ENCODE measurements around the gene LZTR1.
"Not testable (repeated sequence)": the region's sequence is repeated elsewhere in the genome, so short reads cannot be mapped to it uniquely, and the experiment has no call there.

LZTR1 gene

DNA sequence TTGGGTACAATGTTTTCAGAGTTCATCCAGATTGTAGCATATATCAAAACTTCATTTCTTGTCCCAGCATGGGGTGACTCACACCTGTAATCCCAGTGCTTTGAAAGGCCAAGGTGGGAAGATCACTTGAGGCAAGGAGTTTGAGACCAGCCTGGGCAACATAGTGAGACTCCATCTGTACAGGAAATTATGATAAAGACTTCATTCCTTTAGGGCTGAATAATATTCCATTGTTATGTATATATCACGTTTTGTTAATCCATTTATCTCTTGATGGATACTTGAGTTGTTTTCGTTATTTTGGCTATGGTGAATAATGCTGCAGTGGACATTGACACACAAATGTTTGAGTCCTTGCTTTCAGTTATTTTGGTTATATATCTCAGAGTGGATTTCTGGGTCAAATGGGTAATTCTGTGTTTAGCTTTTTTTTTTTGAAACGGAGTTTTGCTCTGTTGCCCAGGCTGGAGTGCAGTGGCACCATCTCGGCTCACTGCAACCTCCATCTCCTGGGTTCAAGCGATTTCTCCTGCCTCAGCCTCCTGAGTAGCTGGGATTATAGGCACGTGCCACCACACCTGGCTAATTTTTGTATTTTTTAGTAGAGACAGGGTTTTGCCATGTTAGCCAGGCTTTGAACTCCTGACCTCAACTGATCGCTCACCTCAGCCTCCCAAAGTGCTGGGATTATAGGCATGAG, 39.7 kb upstream of the LZTR1 start:
- peaks cover 35% of the 10 kb centered on the region for H3K36me3 ChIP-seq (ENCODE audit: control insufficient read depth, insufficient read depth, low read length)

DNA sequence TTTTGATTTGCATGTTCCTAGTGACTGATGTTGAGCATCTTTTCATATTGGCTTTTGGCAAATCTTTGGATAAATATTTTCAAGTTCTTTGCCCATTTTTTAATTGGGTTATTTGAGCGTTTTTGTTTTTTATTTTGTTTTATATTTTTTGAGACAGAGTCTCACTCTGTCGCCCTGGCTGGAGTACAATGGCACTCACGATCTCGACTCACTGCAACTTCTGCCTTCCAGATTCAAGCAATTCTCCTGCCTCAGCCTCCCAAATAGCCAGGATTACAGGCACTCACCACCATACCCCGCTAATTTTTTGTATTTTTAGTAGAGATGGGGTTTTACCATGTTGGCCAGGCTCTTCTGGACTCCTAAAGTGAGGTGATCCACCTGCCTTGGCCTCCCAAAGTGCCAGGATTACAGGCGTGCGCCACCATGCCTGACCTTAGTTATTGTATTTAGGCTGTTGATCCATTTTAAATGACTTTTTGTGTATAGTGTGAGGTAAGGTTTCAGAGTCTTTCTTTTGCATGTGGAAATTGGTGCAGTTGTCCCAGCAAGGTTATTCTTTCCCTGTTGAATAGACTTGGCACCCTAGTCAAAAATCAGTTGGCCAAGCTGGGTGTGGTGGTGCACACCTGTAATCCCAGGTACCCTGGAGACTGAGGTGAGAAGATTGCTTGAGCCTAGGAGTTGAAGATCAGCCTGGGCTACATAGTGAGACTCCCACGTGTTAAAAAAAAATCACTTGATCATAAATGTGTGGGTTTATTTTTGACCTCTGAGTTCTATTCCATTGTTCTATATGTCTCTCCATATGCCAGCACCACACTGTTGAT, 38.8 kb upstream of the LZTR1 start:
- Histone ChIP-seq H3K9me3 (ENCODE audit: control insufficient read depth, insufficient read depth, low read depth, low read length) (no peaks in the 10 kb centered on the region), H3K4me1 (ENCODE audit: control insufficient read depth, insufficient read depth, low read length) (0 out of 2 replicates have a peak, but pooled peaks cover 2% of the 10 kb centered on the region), H3K9ac (ENCODE audit: low read length) (no peak overlapping the region), H3K36me3 (ENCODE audit: control insufficient read depth, insufficient read depth, low read length) (peaks cover 36% of the 10 kb centered on the region), H3K4me3 (ENCODE audit: low read depth, low read length) (no peak overlapping the region), H3K27ac (ENCODE audit: low read depth, low read length) (no peak overlapping the region), H3K27me3 (ENCODE audit: control insufficient read depth, insufficient read depth, low read length) (no peaks in the 10 kb centered on the region)

More for the DNA sequence above, 39.7 kb upstream of the LZTR1 start:
- H3K4me3 ChIP-seq (ENCODE audit: low read depth, low read length); H3K9me3 ChIP-seq (ENCODE audit: control insufficient read depth, insufficient read depth, low read depth, low read length); H3K27me3 ChIP-seq (ENCODE audit: control insufficient read depth, insufficient read depth, low read length); H3K27ac ChIP-seq (ENCODE audit: low read depth, low read length); H3K4me1 ChIP-seq (ENCODE audit: control insufficient read depth, insufficient read depth, low read length); H3K9ac ChIP-seq (ENCODE audit: low read length): not testable (repeated sequence)

DNA sequence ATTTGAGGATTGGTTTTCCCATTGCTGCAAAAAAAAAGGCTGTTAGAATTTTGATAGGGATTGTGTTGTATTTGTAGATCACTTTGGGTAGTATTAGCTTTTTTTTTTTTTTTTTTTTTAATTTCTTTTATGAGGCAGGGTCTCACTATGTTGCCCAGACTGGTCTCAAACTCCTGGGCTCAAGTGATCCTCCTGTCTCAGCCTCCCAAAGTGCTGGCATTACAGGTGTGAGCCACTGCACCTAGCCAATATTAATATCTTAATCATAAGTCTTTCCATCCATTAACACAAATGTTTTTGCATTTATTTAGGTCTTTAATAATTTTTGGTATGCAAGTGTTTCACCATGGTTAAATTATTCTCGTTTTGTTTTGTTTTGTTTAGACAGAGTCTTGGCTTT, 38.1 kb upstream of the LZTR1 start:
- H3K4me3 ChIP-seq (ENCODE audit: low read depth, low read length), result no peak overlapping the region
- peaks cover 39% of the 10 kb centered on the region for H3K36me3 ChIP-seq (ENCODE audit: control insufficient read depth, insufficient read depth, low read length)
- no peaks in the 10 kb centered on the region for H3K9me3 ChIP-seq (ENCODE audit: control insufficient read depth, insufficient read depth, low read depth, low read length)
- H3K9ac ChIP-seq (ENCODE audit: low read length), result no peak overlapping the region
- H3K27me3 ChIP-seq (ENCODE audit: control insufficient read depth, insufficient read depth, low read length), result no peaks in the 10 kb centered on the region
- H3K4me1 ChIP-seq (ENCODE audit: control insufficient read depth, insufficient read depth, low read length), result 0 out of 2 replicates have a peak, but pooled peaks cover 2% of the 10 kb centered on the region
- H3K27ac ChIP-seq (ENCODE audit: low read depth, low read length), result no peak overlapping the region

DNA sequence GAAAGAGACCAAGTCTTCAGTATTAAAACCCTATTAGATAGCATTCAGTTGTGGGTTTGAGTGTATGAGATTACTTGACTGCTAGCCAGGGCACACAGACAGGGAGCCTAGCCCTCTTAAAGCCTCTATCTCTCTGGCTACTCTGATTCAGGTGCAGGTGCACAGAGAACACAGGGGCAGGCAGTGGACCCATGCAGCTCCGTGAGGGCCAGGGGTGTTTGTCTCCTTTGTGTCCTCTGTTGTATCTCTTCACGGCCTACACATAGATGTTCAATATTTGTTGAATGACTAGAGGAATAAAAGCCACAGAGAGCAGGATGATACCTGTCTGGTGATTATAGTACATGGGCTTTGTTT, 36.5 kb upstream of the LZTR1 start:
- Histone ChIP-seq H3K27me3 (ENCODE audit: control insufficient read depth, insufficient read depth, low read length) (no peaks in the 10 kb centered on the region), H3K9ac (ENCODE audit: low read length) (no peak overlapping the region), H3K27ac (ENCODE audit: low read depth, low read length) (no peak overlapping the region), H3K4me3 (ENCODE audit: low read depth, low read length) (no peak overlapping the region), H3K4me1 (ENCODE audit: control insufficient read depth, insufficient read depth, low read length) (peaks cover 2% of the 10 kb centered on the region; the same call in 1 of the 2 replicates), H3K36me3 (ENCODE audit: control insufficient read depth, insufficient read depth, low read length) (peaks cover 48% of the 10 kb centered on the region), H3K9me3 (ENCODE audit: control insufficient read depth, insufficient read depth, low read depth, low read length) (no peaks in the 10 kb centered on the region)

DNA sequence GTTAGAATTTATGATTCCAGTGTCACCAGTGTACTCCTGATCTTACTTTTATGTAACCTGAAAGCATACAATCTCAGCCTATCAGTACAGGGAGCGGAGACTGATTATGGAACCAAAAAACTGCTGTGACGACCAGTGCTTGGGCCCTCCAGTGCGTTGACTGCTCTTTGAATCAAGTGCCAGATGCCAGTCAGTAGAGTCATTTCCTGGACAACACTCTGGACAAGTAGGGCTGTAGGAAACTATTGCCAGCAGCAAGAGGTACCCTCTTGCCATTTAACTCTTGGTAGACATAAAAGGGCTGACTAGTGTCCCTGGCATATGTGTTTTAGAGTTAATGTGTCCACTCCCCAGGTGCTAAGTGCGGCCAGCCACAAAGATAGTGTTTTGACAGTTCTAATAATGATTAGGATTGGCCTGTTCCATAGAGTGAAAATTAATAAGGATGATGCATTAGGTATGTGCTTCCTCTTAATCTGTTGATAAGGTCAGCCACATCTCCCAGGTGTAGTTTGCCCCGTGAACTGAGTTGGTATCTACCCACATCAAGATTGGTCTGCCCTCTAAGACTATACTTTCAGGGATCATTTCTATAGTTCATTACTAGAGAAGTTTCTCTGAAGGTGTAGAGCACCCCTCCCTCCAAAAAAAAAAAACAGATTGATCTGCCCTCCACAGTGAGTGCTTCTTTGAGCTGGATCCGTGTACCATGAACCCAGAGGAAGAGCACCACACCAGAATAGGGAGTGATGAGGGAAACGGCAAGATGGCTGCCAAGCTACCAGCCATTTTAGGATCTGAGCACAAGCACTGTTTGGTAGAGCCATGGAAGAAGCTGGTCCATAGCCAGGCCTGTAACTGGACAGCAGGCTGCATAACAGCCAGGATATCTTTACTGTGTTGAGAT, 35.8 kb upstream of the LZTR1 start:
- no peaks in the 10 kb centered on the region for H3K27me3 ChIP-seq (ENCODE audit: control insufficient read depth, insufficient read depth, low read length)
- H3K9ac ChIP-seq (ENCODE audit: low read length), result no peak overlapping the region
- no peaks in the 10 kb centered on the region for H3K9me3 ChIP-seq (ENCODE audit: control insufficient read depth, insufficient read depth, low read depth, low read length)
- no peak overlapping the region for H3K27ac ChIP-seq (ENCODE audit: low read depth, low read length)
- peaks cover 4% of the 10 kb centered on the region; the same call in 1 of the 2 replicates for H3K4me1 ChIP-seq (ENCODE audit: control insufficient read depth, insufficient read depth, low read length)
- H3K36me3 ChIP-seq (ENCODE audit: control insufficient read depth, insufficient read depth, low read length), result peaks cover 50% of the 10 kb centered on the region
- H3K4me3 ChIP-seq (ENCODE audit: low read depth, low read length), result no peak overlapping the region

DNA sequence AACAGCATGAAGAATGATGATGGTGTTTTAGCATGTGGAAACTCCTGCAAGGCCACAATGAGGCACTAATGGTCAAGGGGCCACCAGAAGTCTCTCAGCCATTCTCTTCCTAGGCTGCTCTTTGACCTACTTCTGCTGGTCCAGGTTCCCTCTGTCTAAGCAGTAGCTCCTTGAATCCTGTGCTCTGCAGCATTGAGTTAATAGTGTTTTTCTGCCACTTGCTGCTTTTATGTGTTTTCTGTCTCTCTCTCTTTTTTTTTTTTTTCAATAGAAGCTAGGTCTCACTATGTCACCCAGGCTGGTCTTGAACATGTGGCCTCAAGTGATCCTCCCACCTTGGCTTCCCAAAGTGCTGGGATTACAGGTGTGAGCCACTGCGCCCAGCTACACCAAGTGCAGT, 35.1 kb upstream of the LZTR1 start:
- Histone ChIP-seq H3K36me3 (ENCODE audit: control insufficient read depth, insufficient read depth, low read length) (peaks cover 54% of the 10 kb centered on the region), H3K4me1 (ENCODE audit: control insufficient read depth, insufficient read depth, low read length) (peaks cover 4% of the 10 kb centered on the region; the same call in 1 of the 2 replicates), H3K9me3 (ENCODE audit: control insufficient read depth, insufficient read depth, low read depth, low read length) (no peaks in the 10 kb centered on the region), H3K9ac (ENCODE audit: low read length) (no peak overlapping the region), H3K27ac (ENCODE audit: low read depth, low read length) (no peak overlapping the region), H3K27me3 (ENCODE audit: control insufficient read depth, insufficient read depth, low read length) (no peaks in the 10 kb centered on the region), H3K4me3 (ENCODE audit: low read depth, low read length) (no peak overlapping the region)

DNA sequence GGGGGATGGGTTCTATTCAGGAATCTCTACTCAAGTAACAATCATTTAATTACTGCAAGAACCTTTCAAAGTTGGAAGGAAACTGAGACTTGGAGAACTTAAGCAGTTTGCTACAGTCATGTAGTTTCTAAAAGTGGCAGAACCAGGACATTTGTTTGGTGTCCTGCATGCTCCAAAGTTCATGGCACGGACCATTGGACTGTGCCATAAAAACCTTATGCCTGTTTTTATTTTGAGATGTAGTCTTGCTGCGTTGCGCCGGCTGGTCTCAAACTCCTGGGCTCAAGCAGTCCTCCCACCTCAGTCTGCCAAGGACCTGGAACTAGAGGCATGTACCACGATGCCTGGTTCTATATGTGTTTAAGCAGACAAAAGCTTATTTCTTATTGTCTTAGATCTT, 33.6 kb upstream of the LZTR1 start:
- peaks cover 61% of the 10 kb centered on the region for H3K36me3 ChIP-seq (ENCODE audit: control insufficient read depth, insufficient read depth, low read length)
- 0 out of 2 replicates have a peak overlapping the region, but pooled peaks have one; percentile 16 for H3K27ac ChIP-seq (ENCODE audit: low read depth, low read length)
- no peak overlapping the region for H3K9ac ChIP-seq (ENCODE audit: low read length)
- no peaks in the 10 kb centered on the region for H3K9me3 ChIP-seq (ENCODE audit: control insufficient read depth, insufficient read depth, low read depth, low read length)
- H3K4me3 ChIP-seq (ENCODE audit: low read depth, low read length), result no peak overlapping the region
- H3K27me3 ChIP-seq (ENCODE audit: control insufficient read depth, insufficient read depth, low read length), result no peaks in the 10 kb centered on the region
- H3K4me1 ChIP-seq (ENCODE audit: control insufficient read depth, insufficient read depth, low read length), result peaks cover 4% of the 10 kb centered on the region; the same call in 1 of the 2 replicates

DNA sequence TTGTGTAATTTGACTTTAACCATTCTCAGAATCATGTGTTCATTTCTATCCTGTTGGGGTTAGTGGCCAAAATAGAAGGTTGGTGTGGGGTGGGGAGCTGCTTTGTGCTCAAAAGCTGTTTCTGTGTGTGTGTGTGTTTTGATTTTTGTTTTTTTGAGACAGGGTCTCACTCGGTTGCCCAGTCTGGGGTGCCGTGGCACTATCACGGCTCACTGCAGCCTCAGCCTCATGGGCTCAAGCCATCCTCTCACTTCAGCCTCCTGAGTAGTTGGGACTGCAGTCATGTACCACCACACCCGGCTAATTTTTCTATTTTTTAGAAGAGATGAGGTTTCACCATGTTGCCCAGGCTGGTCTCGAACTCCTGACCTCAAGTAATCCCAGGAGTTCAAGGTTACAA, 33.1 kb upstream of the LZTR1 start:
- Histone ChIP-seq H3K9ac (ENCODE audit: low read length) (no peak overlapping the region), H3K4me3 (ENCODE audit: low read depth, low read length) (no peak overlapping the region), H3K9me3 (ENCODE audit: control insufficient read depth, insufficient read depth, low read depth, low read length) (no peaks in the 10 kb centered on the region), H3K27me3 (ENCODE audit: control insufficient read depth, insufficient read depth, low read length) (no peaks in the 10 kb centered on the region), H3K4me1 (ENCODE audit: control insufficient read depth, insufficient read depth, low read length) (peaks cover 4% of the 10 kb centered on the region; the same call in 1 of the 2 replicates), H3K27ac (ENCODE audit: low read depth, low read length) (no peak overlapping the region), H3K36me3 (ENCODE audit: control insufficient read depth, insufficient read depth, low read length) (peaks cover 65% of the 10 kb centered on the region)

DNA sequence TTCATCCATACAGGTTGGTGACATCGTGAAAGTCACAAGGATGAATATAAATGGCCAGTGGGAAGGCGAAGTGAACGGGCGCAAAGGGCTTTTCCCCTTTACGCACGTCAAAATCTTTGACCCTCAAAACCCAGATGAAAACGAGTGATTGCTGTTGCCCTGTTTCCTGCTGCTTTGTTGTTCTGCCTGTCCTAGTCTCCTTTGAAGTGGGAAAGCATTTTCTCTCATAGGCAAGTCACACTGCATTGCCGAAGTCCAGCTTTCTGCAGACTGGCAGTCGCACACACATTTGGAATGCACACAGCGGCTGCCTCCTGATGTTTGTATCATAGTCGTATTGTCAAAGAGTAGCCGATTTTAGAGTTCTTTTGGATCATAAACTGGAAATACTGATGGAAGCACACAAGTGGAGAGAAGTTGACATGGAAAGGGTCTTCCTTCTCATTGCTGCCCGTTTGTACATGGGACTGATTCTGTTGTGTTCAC, 32.4 kb upstream of the LZTR1 start:
- no peak overlapping the region for H3K9ac ChIP-seq (ENCODE audit: low read length)
- H3K4me3 ChIP-seq (ENCODE audit: low read depth, low read length), result no peak overlapping the region
- no peaks in the 10 kb centered on the region for H3K9me3 ChIP-seq (ENCODE audit: control insufficient read depth, insufficient read depth, low read depth, low read length)
- peaks cover 4% of the 10 kb centered on the region; the same call in 1 of the 2 replicates for H3K4me1 ChIP-seq (ENCODE audit: control insufficient read depth, insufficient read depth, low read length)
- no peak overlapping the region for H3K27ac ChIP-seq (ENCODE audit: low read depth, low read length)
- H3K36me3 ChIP-seq (ENCODE audit: control insufficient read depth, insufficient read depth, low read length), result peaks cover 68% of the 10 kb centered on the region
- H3K27me3 ChIP-seq (ENCODE audit: control insufficient read depth, insufficient read depth, low read length), result no peaks in the 10 kb centered on the region

DNA sequence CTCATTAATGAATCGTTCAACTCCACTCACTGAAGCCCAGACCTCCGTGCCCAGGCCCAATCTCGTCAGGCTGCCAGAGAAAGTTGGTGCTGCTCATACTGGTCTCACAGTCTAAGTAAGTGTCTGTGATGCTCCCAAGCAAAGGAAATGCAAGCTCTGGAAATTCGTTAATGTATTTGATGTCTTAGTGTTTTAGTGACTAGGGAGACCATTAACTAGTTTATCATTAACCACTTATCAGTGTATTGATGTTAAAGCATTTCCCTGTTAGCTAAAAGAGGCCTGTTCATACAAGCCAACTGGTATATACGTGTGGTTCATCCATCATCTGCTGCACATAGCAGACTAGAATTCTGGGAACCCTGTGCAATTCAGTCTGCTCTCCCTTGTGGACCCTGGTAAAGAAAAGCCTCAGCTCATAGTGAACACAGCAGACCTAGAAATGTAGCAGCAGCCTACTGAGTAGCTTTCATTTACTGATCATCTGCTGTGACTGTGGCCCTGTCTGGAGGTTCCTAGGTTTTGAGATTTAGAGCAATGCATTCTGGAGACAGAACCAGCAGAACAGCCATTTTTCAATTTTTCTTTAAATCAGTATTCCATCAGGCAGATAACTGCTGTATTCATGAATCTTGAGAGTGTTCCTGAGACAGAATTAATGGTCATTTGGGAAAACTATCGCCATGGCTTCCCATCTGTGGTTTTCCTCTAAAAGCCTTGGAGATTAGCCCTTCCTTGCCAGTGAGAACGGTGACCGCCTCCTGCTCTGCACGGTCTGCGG, 30.8 kb upstream of the LZTR1 start:
- no peak overlapping the region for H3K4me3 ChIP-seq (ENCODE audit: low read depth, low read length)
- no peaks in the 10 kb centered on the region for H3K27me3 ChIP-seq (ENCODE audit: control insufficient read depth, insufficient read depth, low read length)
- H3K9ac ChIP-seq (ENCODE audit: low read length), result no peak overlapping the region
- H3K36me3 ChIP-seq (ENCODE audit: control insufficient read depth, insufficient read depth, low read length), result peaks cover 62% of the 10 kb centered on the region
- H3K27ac ChIP-seq (ENCODE audit: low read depth, low read length), result no peak overlapping the region
- no peaks in the 10 kb centered on the region for H3K9me3 ChIP-seq (ENCODE audit: control insufficient read depth, insufficient read depth, low read depth, low read length)
- peaks cover 6% of the 10 kb centered on the region for H3K4me1 ChIP-seq (ENCODE audit: control insufficient read depth, insufficient read depth, low read length)

Data from HUES6 (cell line).